Stimulated activated CD4-positive, alpha-beta T cell treated with anti-CD3 and anti-CD28 coated beads, Interleukin-15, amount 100 ng/mL, for 1 hour (primary cell): ENCODE results near the gene LCN1.

Source experiments
- DNase-seq, 2 donors: peaks; one replicate each; pipeline ENCODE4 v3.0.0-alpha.2; 2020; ENCODE audit warnings: low read depth in 1 of 2, low spot score in 1 of 2

LCN1 gene

DNA sequence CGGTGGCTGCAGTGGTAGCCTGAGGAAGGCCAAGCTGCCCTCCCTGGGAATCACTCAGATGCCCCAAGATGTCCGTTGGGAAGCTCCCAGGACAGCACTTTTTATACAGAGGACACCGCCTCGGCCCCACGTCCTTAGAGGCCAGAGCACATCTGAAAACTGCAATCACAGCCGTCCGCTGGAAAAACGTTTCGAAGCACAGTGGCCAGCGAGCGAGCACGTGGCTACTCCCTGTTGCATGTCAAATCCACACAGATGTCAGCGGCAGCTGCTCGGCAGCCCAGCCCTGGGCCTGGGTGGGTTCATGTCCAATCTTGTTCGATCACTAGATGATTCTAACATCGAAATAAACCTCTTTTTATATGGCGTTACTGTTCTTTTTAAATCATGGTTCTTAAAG is 32.7 kb upstream of the LCN1 start:
- DNase-seq: no peak

DNA sequence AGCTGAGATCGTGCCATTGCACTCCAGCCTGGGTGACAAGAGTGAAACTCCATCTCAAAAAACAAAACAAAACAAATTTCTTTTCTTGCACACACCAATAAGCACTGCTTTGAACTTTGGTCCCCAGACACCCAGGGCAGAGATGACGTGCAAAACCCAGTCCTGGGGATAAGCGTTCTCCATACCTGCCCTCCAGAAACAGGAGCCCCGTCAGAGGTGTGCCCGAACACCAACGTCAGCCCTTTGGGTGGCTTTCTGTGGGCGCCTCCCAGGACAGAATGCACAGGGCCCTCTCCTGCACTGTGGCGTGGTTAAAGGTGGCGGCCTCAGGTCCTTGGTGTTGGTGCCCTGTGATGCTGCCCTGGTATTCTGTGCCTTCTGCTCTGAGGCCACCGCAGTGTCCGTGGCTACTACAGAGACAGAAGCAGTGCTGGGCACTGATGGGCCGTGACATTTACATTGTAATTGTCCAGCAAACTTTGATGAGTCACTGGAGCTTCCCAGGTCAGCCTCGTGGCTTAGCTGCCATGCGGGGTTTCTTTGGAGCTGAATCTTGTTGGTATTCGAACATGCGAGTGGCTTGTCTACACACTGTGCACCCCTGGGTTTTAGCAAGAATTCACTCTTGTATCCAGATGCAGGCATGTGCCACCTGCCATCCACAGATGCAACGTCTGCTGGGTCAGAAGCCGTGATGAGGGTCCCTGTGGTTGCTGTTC is 31.9 kb upstream of the LCN1 start:
- DNase-seq: no peak

DNA sequence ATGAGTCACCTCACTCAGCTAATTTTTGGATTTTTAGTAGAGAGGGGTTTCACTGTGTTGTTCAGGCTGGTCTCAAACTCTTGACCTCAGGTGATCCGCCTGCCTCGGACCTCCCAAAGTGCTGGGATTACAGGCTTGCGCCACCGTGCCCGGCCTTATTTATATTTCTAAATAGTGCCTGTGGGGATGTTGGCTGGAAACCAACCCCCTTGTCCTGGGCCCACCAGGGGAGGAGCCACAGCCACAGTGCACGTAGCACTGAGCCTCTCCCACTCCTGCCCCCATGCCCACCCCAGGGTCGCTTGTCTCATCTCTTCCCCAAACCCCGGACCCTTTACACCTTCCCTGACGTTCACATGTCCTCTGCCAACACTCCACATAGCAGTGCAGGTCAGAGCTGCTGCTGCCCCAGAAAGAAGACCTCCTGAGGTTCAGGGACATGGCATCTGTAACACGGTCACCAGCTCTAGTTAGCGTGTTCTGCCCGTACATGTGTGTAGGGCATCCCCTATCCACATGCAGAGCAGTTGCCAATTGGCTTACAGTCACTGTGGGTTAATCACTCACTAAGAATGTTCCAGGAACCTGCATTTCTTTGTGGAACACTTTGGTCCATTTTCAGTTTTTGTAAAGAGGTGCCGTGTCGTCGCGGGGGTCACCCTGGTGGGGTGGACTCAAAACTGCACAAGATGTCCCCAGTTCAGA is 30.9 kb upstream of the LCN1 start:
- DNase-seq: no peak

DNA sequence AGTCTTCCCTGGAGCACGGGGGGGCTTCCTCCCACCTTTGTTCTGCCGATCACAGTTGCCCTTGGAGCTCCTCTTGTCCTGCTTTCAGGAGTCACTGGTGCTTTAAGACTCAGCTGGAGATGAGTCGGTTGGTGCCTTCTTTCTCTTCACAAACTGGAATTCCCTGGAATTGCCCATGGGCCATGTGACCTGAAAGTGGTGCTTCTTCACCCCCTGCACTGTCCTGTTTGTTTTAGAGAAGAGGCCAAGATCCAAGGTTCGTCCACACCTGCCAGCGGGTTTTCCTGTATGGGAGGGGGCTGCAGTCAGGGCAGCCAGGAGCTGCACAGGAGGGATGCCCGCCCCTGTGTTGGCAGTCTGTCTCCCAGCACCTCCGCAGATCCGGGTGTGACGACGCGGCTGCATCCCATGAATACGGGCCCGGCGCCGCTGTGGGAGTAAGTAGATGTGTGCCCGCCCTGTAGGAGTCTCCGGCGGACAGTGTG is 30.2 kb upstream of the LCN1 start:
- DNase-seq: no peak

DNA sequence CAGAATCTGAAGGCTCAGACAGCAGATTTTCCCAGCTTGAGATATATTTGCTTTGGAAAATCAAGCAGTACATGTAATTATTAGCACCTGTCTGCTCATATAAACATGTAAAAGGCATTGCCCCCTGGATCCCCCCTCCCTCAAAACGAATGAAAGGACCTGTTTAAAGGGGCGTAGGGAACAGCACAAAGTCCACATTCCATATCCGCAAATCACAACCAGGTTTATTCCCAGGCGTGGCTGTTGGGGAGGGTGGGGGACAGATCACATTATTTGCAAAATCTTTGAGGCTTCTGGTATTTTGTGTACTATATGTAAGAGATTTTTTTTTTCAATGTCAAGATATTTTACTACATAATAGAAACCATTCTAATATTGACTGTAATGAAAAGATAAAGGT is 29.5 kb upstream of the LCN1 start:
- DNase-seq: no peak

DNA sequence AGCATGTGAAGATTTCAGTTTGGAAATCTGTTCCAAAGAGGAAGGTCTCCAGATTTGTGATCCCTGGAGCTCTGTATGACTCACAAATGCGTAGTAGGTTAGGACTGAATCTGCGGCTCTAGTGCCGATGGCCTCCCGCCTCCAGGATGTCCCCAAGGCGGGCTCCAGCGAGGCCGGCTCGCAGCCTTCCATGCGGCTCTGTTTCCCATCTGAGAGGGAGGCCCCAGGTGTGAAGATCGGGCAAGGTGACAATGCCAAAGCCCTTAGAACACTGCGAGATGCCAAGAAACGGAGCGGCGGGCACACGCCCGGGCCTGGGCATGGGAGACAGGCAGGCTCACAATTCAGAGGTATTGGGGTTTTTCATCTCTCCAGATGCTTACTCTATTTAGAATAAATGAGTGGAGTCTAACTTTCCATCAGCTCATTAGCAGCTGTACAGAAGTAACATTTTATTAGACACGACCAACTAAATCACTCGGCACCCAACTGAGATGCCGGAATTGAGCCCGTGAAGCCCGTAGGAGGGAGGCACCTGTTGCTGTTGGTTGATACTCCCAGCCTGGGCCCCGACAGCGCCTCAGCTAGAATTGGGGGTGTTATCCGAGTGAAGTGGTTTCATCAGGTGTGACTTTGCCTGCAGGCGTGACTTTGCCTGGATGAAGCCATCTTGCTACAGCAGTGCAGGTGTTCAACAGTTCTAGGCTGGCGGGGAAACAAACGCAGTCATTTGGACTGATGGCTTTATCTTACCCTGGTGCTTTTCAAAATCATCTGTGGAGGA is 28.2 kb upstream of the LCN1 start:
- no peak for DNase-seq

DNA sequence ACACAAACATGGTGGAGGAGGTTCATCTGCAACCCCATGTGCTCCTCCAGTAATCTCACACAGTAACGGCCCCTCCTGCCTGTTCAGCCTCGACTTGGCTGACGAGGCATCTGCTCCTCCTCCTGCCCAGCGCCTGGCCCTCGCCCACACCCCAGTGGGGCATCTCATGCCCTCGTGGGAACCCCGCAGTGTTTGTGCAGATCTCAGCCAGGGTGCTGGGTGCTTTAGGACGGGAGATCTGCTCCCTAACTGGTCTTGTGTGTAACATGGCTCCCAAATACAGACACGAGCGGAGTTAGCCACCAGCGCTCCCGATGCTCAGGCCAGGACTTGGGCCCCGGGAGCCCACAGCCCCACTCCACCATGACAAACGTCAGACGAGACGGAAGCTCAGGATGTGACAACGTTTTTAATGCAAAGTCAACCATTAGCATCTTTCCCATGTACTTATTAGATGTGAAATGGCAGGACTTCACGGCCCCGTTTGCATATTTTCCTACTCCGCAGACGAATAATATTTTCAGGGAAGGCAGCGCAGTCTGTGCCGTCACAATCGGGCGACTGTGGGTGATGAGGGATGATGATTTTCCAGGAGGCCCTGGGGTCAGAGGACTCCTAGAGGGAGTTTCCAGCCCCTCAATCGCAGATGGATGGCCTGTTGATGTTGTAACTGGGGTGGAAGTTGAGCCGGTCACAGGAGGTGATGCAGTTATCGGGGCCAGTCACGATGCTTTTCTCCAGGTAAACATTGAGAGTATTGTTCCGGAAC is 26.3 kb upstream of the LCN1 start:
- DNase-seq: no peak

DNA sequence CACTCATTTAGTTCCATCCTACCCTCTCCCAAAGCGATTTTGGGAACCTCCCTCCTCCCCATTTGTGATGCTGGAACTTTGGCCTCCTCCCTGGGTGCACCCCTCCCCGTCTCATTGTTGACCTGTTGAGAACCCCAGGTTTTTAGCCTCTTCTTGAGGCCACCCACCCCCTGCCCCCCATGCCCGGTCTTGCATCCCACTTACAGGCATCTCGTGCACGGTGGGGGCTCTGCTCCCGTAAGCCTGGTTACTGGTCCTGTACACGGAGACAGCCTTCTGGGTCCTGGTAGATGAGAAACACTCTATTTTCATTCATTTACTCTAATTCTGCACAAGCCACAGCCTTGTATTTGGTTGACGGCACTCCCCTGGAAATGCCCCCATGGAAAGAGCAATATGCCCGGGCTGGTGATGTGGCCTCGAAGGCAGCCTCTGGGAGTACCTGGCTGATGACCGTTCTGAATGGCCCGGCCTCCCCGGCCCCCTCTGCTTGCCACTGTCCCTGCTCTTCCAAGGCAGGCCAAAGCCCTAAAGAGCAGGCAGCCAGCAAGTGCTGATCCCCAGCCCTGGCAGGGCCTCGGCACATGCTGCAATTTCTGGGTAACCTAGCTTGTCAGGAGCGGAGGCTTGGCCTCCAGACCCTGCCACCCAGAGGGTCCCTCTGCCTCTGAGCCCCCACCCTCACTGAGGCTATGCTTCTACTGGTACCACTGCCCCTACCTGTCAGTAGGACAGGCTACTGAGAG is 22.7 kb upstream of the LCN1 start:
- DNase-seq: no peak

DNA sequence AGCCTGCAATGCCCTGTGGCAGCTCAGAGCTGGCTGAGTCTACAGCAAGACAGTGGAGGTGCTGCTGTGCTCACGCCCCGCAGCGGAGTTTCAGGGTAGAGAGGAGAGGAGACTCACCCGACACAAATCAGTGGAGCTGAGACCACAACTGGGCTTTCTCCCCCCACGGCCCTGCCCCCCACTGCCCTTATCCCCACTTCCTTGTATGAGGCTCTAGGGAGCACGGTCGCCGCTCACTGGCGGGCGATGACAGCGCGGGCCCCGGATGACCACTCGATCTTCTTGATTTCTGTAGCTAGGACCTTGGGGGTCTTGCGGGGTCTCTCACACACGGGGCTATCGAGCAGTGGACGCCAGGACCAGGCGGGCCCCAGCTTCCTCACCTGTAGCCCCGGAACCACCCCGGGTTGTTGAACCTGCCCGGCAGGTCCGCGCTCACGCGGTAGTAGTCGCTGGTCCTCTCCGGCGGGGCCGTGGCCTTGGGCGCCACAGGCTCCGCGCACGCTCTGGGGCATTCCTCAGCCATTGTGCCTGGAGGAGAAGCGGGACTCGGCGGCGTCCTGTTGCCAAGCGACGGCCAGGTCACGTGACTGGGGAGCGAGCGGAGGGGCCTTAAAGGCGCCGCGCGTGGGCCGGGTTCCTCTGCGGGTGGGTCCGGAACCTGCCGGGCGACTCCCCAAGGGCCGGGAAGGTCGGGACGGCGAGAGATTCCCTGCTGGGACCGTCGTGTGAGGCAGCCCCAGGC is 21.7 kb upstream of the LCN1 start:
- DNase-seq: peak; percentile 81 to 83

DNA sequence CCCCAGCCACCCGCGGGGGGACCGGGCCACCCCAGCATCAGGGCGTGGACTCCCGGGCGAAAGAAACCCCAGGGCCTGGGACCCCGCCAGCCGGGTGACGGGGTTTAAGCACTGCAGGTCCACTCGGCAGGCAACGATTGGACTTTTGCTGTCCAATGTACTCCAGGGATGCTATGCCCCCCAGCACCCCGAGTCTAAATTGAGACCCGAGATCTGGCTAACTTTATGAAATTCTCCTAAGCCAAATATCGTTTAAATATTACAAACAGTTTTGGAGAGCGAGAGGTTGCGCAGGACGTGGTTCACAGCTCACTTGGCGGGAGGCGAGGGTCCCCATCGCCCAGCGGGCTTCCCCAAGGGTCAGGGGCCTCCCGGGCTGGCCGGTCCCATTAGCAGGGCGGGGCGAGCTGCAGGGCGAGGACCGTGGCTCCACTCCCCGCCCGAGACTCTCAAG is 21.1 kb upstream of the LCN1 start:
- no peak for DNase-seq

DNA sequence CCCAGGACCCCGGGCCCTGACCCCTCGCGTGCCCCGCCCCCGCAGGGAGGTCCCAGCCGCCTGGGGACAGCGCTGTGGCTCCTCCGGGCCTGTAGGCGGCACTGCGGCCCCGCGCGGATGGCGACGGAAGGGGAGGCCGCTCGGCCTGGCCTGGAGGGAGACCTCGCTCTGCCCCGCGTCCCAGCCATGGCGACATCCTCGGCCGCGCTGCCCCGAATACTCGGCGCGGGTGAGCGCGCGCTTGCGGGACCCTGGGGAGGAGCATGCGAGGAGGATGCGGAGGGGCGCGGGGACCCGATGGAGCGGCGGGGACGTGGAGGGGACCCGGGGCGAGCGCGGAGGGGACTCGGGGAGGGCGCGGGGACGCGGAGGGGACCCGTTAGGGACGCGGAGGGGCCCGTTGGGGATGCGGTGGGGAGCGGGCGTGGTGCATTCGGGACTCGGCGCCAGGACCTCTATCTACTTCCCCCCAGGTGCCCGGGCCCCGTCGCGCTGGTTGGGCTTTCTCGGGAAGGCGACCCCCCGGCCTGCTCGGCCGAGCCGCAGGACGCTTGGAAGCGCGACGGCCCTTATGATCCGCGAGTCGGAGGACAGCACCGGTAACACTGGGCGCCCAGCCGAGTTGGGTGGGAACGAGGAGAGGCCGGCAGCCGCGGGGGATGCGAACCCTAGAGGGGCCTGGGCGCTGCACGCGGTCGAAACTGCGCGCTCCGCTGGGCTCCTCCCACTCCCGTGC is 20.5 kb upstream of the LCN1 start, which contains the start of gene MRPS2:
Gene MRPS2 (plus strand): TSS at position 158 of the 736 bp plus-strand sequence. CDS start 29 bp downstream, at position 187.
- DNase-seq: peak; percentile 72 to 76

DNA sequence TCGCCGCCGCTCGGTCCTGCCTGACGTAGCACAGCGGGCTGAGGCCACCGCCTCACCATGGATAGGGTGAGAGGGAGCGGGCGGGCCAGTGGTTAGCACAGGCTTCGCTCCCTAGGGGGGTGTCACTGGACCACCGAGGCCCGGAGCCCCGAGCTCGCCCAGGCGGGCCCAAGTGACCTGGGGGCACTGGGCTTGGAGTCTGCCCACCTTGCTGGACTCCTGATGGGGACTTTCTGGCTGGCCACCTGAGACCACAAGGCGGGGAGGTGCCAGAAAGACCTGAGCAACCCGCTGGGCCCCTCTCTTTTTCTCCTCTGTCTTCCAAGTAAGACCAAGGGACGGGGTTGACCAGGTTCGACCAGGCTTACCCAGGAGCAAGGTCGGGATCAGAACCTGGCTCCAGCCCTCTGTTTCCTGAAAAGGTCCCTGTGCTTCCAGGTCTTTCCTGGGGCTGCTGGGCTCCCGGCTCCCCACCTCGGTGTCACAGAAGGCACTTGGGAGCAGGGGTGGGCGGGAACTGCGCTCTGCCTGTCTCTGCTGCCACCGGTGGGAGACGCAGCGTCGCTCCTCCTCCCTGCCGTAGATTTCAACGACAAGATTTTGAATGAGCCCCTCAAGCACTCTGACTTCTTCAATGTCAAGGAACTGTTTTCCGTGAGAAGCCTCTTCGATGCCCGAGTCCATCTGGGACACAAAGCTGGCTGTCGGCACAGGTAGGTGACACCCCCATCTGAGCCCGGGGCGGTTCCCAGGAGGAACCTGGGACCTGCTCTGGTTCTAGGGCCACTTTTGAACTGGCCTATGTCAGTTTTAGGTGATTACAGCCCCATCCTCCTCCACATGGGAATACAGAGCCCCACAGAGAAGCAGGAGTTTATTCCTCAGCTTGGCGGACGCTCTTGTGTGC is 19.7 kb upstream of the LCN1 start:
- no peak for DNase-seq

DNA sequence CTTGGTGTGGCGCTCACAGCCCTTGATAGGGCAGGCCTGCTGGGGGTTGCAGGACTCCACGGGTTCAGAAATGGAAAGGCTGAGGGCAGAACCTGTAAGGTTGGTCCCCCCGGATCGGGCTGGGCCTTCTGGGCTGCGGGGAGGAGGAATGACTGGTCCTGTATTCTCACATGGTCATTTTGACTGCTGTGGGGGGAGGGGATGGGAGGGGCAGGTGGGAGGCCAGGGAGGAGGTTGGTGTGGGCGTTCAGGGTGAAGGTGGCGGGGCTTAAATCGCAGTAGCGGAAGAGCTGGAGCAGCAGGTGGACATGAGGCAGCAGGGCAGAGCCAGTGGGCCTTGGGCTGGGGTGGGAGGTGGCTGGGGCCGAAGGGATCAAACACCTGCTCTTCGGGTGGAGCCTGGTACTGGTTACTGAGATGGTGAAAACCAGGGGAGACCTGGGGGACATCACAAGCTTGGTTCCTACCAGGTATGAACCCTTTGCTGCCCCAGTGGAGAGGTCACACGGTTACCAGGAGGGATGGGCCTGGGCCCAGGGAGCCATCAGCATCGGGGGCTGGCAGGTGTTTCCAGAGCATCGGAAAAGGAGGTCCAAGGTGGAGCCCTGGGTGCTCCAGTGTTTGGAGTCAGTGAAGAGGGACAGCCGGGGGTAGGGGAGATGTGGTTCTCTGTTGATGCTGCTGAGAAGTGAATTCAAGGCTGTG is 18.9 kb upstream of the LCN1 start:
- DNase-seq: no peak

DNA sequence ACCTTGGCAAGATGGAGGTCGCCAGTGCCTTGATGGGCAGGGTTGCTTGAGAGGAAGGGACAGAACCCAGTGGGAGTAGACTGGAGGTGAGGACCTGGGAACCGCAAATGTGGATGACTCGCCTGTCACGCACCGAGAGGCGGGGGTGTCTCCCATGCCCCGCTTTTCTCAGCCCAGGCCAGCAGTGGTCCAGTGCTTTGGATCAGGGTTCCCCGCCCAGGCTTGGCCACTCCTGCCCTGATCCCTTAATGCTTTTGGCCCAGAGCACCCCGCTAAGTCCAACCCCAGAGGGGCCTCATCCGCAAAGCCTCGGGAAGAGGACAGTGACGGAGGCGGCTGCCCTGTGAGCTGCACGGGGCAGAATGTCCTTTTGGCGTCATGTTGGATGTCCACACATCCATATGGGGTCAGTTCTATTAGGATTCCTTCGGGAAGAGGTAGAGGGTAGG is 18.3 kb upstream of the LCN1 start:
- DNase-seq: no peak

DNA sequence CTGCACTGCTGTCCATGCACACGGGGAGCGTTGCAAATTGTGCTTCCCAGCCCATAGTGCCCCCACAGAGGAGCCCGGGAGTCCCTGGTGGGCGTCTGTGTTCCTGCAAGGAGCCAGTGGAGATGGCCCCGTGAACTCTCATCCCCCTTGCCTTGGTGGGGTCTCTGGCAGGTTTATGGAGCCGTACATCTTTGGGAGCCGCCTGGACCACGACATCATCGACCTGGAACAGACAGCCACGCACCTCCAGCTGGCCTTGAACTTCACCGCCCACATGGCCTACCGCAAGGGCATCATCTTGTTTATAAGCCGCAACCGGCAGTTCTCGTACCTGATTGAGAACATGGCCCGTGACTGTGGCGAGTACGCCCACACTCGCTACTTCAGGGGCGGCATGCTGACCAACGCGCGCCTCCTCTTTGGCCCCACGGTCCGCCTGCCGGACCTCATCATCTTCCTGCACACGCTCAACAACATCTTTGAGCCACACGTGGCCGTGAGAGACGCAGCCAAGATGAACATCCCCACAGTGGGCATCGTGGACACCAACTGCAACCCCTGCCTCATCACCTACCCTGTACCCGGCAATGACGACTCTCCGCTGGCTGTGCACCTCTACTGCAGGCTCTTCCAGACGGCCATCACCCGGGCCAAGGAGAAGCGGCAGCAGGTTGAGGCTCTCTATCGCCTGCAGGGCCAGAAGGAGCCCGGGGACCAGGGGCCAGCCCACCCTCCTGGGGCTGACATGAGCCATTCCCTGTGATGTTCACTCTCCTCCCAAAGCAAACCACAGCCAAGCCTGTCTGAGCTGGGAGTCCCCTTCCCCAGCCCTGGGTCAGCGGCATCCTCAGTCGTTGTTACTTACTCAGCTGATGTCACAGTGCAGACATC is 17.6 kb upstream of the LCN1 start:
- DNase-seq: no peak
